ENCODE data around the gene VSX2. TPM values are rescaled to one million over a fixed set of nuclear protein-coding genes. Genes with fewer than 3 reads are reported as not detected.

Gene VSX2
- total and polyA plus RNA-seq, 2 experiments from 2014 or later = 0.49 to 0.52 TPM

DNA sequence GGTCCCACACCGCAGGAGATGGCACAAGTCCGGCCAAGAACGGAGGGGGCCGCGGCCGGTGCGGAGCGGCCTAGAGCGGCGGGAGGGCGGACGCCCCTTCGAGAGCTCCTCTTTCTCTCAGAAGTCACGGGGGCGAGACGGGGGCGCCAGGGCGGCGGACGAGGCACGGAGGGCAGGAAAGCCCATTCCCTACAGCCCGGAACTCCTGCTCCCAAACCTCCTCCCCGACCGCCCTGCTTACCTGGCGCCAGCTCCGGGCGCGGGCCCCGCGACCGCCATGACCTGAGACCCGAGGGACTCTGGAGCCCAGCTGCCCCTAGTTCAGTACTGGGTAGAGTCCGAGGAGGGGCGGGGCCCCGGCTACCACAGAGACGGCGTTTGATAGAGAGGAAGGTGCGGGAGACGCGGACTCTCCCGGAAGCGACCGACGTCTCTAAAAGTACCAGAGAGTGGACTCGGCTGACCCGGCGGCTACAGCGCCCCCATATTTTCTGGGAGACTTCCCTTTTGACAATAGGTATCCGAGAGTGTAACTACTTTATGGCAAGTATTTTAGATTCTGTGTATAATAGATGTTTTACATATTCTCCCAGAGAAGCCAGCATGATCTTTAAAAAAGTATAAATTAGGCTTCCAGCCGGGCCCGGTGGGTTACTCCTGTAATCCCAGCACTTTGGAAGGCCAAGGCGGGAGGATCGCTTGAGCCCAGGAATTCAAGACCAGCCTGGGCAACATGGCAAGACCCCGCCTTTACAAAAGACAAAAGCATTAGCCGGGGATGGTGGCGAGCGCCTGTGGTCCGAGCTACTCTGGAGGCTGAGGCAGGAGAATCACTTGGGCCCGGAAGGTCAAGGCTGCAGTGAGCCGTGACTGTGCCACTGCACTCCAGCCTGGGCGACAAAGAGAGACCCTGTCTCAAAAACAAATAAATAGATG, 63.7 kb downstream of the VSX2 start, which contains the start of gene ABCD4:
Gene ABCD4 (minus strand): TSS at position 301 of the 936 bp plus-strand sequence. CDS start 22 bp downstream, at position 279.
- H3K27ac Mint-ChIP-seq = peak within 1 kb of the TSS; percentile 94
- Histone ChIP-seq H2AFZ (peak within 1 kb of the TSS; percentile 1), H3K4me2 (peak within 1 kb of the TSS; percentile 81), H3K27ac (ENCODE audit: low read depth) (peak within 1 kb of the TSS; percentile 64), H3K4me1 (ENCODE audit: insufficient read depth) (no peaks in the 10 kb centered on the region), H3K4me3 (peak within 1 kb of the TSS; percentile 78), H3K36me3 (ENCODE audit: insufficient read depth) (peaks cover 15% of the 10 kb centered on the region), H3K9me2 (ENCODE audit: insufficient read depth) (no peaks in the 10 kb centered on the region), H3F3A (replicated peaks; ENCODE audit: low read depth) (no peaks in the 10 kb centered on the region; the same call in 1 of the 2 replicates), H3K27me3 (ENCODE audit: insufficient read depth) (no peaks in the 10 kb centered on the region), H4K20me1 (replicated peaks; ENCODE audit: insufficient read depth) (peaks cover 19% of the 10 kb centered on the region; the same call in 1 of the 2 replicates), H3K79me2 (replicated peaks; ENCODE audit: insufficient read depth) (peaks cover 42% of the 10 kb centered on the region)
- H3K4me1 Mint-ChIP-seq = peaks cover 14% of the 10 kb centered on the region; the same call in 2 of the 3 replicates
- peak; percentile 99 for DNase-seq (ENCODE audit: low spot score)
- H3K27me3 Mint-ChIP-seq (ENCODE audit: insufficient read depth, low read depth, poor library complexity) = peaks cover 8% of the 10 kb centered on the region
- peak within 1 kb of the TSS; percentile 95 for H3K4me3 Mint-ChIP-seq
- no peaks in the 10 kb centered on the region for H3K9me3 Mint-ChIP-seq
- peak; percentile 98 for ATAC-seq
- peaks cover 20% of the 10 kb centered on the region for H3K36me3 Mint-ChIP-seq (ENCODE audit: low read depth)
- TF ChIP-seq JUNB (IDR thresholded peaks at IDR 0.05; ENCODE audit: unreplicated experiment) (no peak), CREB1 (CRISPR knock-in tag; IDR thresholded peaks at IDR 0.05; ENCODE audit: low read depth) (peak; percentile 69), POLR2AphosphoS5 (IDR thresholded peaks at IDR 0.05; ENCODE audit: low read depth) (peak; percentile 98), EZH2 (IDR thresholded peaks at IDR 0.05; ENCODE audit: low read depth, unreplicated experiment) (no peak), CTCF (conservative IDR thresholded peaks at IDR 0.05; ENCODE audit: low read depth in 2 of 2) (peak; percentile 73 to 74), EZH2phosphoT487 (IDR thresholded peaks at IDR 0.05; ENCODE audit: unreplicated experiment) (no peak)
- TF ChIP-seq, protein P1, sequence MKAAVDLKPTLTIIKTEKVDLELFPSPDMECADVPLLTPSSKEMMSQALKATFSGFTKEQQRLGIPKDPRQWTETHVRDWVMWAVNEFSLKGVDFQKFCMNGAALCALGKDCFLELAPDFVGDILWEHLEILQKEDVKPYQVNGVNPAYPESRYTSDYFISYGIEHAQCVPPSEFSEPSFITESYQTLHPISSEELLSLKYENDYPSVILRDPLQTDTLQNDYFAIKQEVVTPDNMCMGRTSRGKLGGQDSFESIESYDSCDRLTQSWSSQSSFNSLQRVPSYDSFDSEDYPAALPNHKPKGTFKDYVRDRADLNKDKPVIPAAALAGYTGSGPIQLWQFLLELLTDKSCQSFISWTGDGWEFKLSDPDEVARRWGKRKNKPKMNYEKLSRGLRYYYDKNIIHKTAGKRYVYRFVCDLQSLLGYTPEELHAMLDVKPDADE (IDR thresholded peaks at IDR 0.05) = peak; percentile 76

- Mint-ChIP-seq H3K27ac (no peak overlapping the region), H3K9me3 (no peaks in the 10 kb centered on the region), H3K4me1 (no peaks in the 10 kb centered on the region), H3K27me3 (ENCODE audit: insufficient read depth, low read depth, poor library complexity) (peaks cover 7% of the 10 kb centered on the region), H3K4me3 (no peak overlapping the region), H3K36me3 (ENCODE audit: low read depth) (no peaks in the 10 kb centered on the region)
- H3K4me1 ChIP-seq (ENCODE audit: insufficient read depth) = no peaks in the 10 kb centered on the region
- H4K20me1 ChIP-seq (replicated peaks; ENCODE audit: insufficient read depth) = no peaks in the 10 kb centered on the region
- no peaks in the 10 kb centered on the region for H3K79me2 ChIP-seq (replicated peaks; ENCODE audit: insufficient read depth)
- peak overlapping the region; percentile 86 for H2AFZ ChIP-seq
- no peak overlapping the region for H3K4me2 ChIP-seq
- H3K27me3 ChIP-seq (ENCODE audit: insufficient read depth) = no peaks in the 10 kb centered on the region
- H3K36me3 ChIP-seq (ENCODE audit: insufficient read depth) = no peaks in the 10 kb centered on the region
- ATAC-seq (no peak), DNase-seq (ENCODE audit: low spot score) (no peak)
- H3K4me3 ChIP-seq = no peak overlapping the region
- no peaks in the 10 kb centered on the region for H3F3A ChIP-seq (replicated peaks; ENCODE audit: low read depth)
- no peaks in the 10 kb centered on the region for H3K9me2 ChIP-seq (ENCODE audit: insufficient read depth)
- H3K27ac ChIP-seq (ENCODE audit: low read depth) = no peak overlapping the region
- TF ChIP-seq, protein P1 (IDR thresholded peaks at IDR 0.05) = no peak
- TF ChIP-seq ZNF462 (CRISPR knock-in tag; IDR thresholded peaks at IDR 0.05) = no peak
Measured at GRCh38 chr14:74308695-74309094, 69.4 kb downstream of the VSX2 start.
